Loucy (cell line): ENCODE data around the gene ADAMTSL2.
A peak's percentile ranks its signal among the peaks of the same experiment; 100 is the strongest.

Experiments
- H2AFZ ChIP-seq: fragments of 200-600 bp; sonication (generic); 2 replicates; pipeline ENCODE4 v1.6.0; 2016; ENCODE audit warnings: antibody characterized with exemption, mild to moderate bottlenecking, low read length, moderate library complexity
- H3F3A ChIP-seq: fragments of 200-600 bp; 2 replicates; pipeline ENCODE4 v1.6.0; 2016; ENCODE audit warnings: antibody characterized with exemption, low read depth, mild to moderate bottlenecking
- H3K27me3 ChIP-seq: fragments of 200-600 bp; sonication (generic); 2 replicates; pipeline ENCODE4 v1.6.1; 2014; ENCODE audit warnings: low read length, mild to moderate bottlenecking; ENCODE audit not compliant: insufficient read depth, poor library complexity, severe bottlenecking
- H3K36me3 ChIP-seq: fragments of 200-600 bp; sonication (generic); 2 replicates; pipeline ENCODE4 v1.6.1; 2016; ENCODE audit warnings: low read length; ENCODE audit not compliant: insufficient read depth
- H3K4me1 ChIP-seq: fragments of 200-600 bp; sonication (generic); 2 replicates; pipeline ENCODE4 v1.5.1; 2014; ENCODE audit warnings: low read length, mild to moderate bottlenecking; ENCODE audit not compliant: insufficient read depth, poor library complexity, severe bottlenecking
- H3K4me2 ChIP-seq: fragments of 200-600 bp; sonication (generic); 2 replicates; pipeline ENCODE4 v1.6.0; 2014; ENCODE audit warnings: antibody characterized with exemption, low read length, low read depth, mild to moderate bottlenecking; ENCODE audit not compliant: poor library complexity, severe bottlenecking
- H3K4me3 ChIP-seq: fragments of 200-600 bp; sonication (generic); 2 replicates; pipeline ENCODE4 v1.5.1; 2014; ENCODE audit warnings: low read length, mild to moderate bottlenecking, mixed read lengths; ENCODE audit not compliant: poor library complexity, severe bottlenecking
- H3K79me2 ChIP-seq: fragments of 200-600 bp; sonication (generic); 2 replicates; pipeline ENCODE4 v1.6.1; 2014; ENCODE audit warnings: low read length; ENCODE audit not compliant: insufficient read depth
- H3K9ac ChIP-seq: fragments of 200-600 bp; sonication (generic); 2 replicates; pipeline ENCODE4 v1.6.0; 2014; ENCODE audit warnings: mild to moderate bottlenecking, low read depth, low read length, moderate library complexity; ENCODE audit not compliant: poor library complexity, severe bottlenecking
- H3K9me2 ChIP-seq: fragments of 200-600 bp; sonication (generic); replicated peaks from 2 replicates; pipeline ENCODE4 v1.6.1; 2016; ENCODE audit warnings: low read depth, low read length, mixed read lengths
- H3K9me3 ChIP-seq: fragments of 200-600 bp; sonication (generic); 2 replicates; pipeline ENCODE4 v1.6.1; 2014; ENCODE audit warnings: mild to moderate bottlenecking, antibody characterized with exemption, low read length, low read depth; ENCODE audit not compliant: insufficient read depth
- H4K20me1 ChIP-seq: fragments of 200-600 bp; sonication (generic); 2 replicates; pipeline ENCODE4 v1.6.0; 2014; ENCODE audit warnings: antibody characterized with exemption, low read length, mild to moderate bottlenecking; ENCODE audit not compliant: insufficient read depth, poor library complexity, severe bottlenecking
- EZH2phosphoT487 ChIP-seq: fragments of 200-600 bp; IDR thresholded peaks from 2 replicates; pipeline ENCODE4 v1.6.1; 2018; ENCODE audit warnings: antibody characterized with exemption, mild to moderate bottlenecking, moderate library complexity, borderline replicate concordance
- TF ChIP-seq, protein P1 (sequence below): fragments of 200-600 bp; sonication (generic); conservative IDR thresholded peaks from 2 replicates; pipeline ENCODE4 v1.5.1; 2014; ENCODE audit warnings: mild to moderate bottlenecking, antibody characterized with exemption, low read length

ADAMTSL2 gene

DNA sequence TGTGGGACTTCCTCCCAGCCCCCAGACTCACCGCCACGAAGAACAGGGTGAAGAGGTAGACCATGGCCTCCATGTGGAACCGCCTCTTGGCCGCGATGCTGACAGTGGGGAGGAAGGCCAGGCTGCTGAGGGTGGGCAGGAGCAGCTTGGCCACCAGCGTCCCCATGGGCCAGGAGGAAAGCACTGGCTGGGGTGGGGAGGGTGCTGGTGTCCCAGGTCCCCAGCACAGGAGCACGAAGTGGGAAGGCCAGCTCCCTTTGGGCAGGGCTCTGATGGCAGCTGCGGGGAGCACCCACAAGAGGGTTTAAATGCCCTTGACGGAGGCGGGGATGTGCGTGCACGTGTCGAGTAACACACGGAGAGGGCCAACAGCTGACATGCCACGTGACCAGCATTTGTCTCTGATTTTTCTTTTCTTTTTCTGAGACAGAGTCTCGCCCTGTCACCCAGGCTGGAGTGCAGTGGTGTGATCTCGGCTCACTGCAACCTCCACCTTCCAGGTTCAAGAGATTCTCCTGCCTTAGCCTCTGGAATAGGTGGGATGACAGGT, 9.8 kb upstream of the ADAMTSL2 start, which contains the start of gene MYMK:
MYMK (minus strand) TSS at position 281 of the 550 bp plus-strand sequence; CDS start at position 166, 115 bp downstream.
- TF ChIP-seq, protein P1, sequence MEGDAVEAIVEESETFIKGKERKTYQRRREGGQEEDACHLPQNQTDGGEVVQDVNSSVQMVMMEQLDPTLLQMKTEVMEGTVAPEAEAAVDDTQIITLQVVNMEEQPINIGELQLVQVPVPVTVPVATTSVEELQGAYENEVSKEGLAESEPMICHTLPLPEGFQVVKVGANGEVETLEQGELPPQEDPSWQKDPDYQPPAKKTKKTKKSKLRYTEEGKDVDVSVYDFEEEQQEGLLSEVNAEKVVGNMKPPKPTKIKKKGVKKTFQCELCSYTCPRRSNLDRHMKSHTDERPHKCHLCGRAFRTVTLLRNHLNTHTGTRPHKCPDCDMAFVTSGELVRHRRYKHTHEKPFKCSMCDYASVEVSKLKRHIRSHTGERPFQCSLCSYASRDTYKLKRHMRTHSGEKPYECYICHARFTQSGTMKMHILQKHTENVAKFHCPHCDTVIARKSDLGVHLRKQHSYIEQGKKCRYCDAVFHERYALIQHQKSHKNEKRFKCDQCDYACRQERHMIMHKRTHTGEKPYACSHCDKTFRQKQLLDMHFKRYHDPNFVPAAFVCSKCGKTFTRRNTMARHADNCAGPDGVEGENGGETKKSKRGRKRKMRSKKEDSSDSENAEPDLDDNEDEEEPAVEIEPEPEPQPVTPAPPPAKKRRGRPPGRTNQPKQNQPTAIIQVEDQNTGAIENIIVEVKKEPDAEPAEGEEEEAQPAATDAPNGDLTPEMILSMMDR, result no peak
- TF ChIP-seq EZH2phosphoT487, result no peak
- H3K9ac ChIP-seq, result no peak within 1 kb of the TSS
- no peaks in the 10 kb centered on the region for H3F3A ChIP-seq
- H2AFZ ChIP-seq, result no peak within 1 kb of the TSS
- H4K20me1 ChIP-seq, result no peaks in the 10 kb centered on the region
- H3K9me3 ChIP-seq, result no peaks in the 10 kb centered on the region
- no peak within 1 kb of the TSS for H3K4me3 ChIP-seq
- no peaks in the 10 kb centered on the region for H3K36me3 ChIP-seq
- H3K79me2 ChIP-seq, result no peaks in the 10 kb centered on the region
- H3K9me2 ChIP-seq, result no peaks in the 10 kb centered on the region
- no peak within 1 kb of the TSS for H3K4me2 ChIP-seq
- peaks cover 46% of the 10 kb centered on the region for H3K4me1 ChIP-seq
- no peaks in the 10 kb centered on the region for H3K27me3 ChIP-seq

DNA sequence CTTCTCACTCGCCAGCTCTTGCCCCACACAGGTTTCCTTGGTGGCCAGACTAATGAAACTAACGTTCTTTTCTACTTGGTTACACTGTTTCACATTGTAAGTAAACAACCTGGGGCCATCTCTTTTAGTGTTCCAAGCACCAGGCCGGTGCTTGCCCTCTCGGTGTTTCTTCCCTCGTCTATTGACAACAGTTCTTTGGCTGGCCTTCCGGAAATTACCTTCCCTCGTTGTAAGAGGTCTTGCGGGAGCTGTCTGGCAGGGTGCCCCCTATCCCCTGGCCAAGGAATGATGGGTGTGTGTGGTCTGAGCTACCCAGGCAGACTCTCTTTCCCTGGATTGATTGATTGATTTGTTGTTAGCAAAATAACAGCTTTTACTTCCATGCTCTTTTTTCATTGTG, 8.8 kb upstream of the ADAMTSL2 start:
- Histone ChIP-seq H3K36me3 (no peaks in the 10 kb centered on the region), H3K9me2 (no peaks in the 10 kb centered on the region), H3F3A (no peaks in the 10 kb centered on the region), H3K4me1 (peaks cover 46% of the 10 kb centered on the region), H2AFZ (no peak overlapping the region), H3K4me3 (no peak overlapping the region), H3K79me2 (no peaks in the 10 kb centered on the region), H3K9me3 (no peaks in the 10 kb centered on the region), H3K9ac (no peak overlapping the region), H3K27me3 (no peaks in the 10 kb centered on the region), H4K20me1 (no peaks in the 10 kb centered on the region), H3K4me2 (no peak overlapping the region)
- TF ChIP-seq, protein P1, result no peak
- TF ChIP-seq EZH2phosphoT487, result no peak

DNA sequence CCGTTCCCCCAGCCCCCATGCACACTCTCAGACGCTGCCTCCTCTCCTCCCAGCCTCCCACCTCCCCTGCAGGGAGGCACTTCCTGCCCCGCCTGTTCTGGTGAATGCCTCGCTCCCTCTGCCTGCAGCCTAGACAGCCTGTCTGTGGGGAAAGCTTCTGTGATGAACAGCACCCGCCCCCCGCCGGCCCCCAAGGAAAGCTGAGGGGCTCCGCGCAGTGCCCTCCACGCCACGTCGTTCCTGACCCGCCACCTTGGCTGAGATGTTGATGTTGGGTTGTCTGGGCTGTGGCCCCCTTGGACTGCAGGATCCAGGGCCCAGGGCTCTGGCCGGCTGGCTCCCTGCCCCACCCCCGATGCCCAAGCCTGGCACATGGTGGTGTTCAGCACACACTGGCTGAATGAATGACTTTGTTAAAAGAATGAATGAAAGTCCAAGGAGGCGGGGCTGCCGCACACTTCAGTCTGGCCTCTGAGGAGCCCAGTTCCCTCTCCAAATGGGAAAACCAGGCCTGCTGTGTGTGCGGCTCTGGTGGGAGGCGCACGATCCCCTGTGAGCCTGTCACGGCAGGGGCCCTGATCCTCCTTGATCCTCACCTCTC, 7.7 kb upstream of the ADAMTSL2 start:
- no peaks in the 10 kb centered on the region for H3K36me3 ChIP-seq

More for the DNA sequence above, 7.7 kb upstream of the ADAMTSL2 start:
- Histone ChIP-seq H3K9me3 (no peaks in the 10 kb centered on the region), H3K9me2 (no peaks in the 10 kb centered on the region), H3K9ac (peak overlapping the region; percentile 35), H3K27me3 (no peaks in the 10 kb centered on the region), H3F3A (no peaks in the 10 kb centered on the region), H2AFZ (0 out of 2 replicates have a peak overlapping the region, but pooled peaks have one; percentile 34), H3K79me2 (no peaks in the 10 kb centered on the region), H3K4me2 (peak overlapping the region; percentile 39), H3K4me3 (no peak overlapping the region), H4K20me1 (no peaks in the 10 kb centered on the region), H3K4me1 (peaks cover 41% of the 10 kb centered on the region)
- no peak for TF ChIP-seq EZH2phosphoT487
- TF ChIP-seq, protein P1, result no peak
